IPS DF 6.9 (cell line): ENCODE measurements around the gene TXLNG.

ENCODE experiments used
- DNase-seq: peaks from one replicate; pipeline ENCODE4 v3.0.0-alpha.2; 2013; ENCODE audit warnings: low read depth, low spot score
- H3K27ac ChIP-seq: one replicate; pipeline ENCODE4 v1.5.1; 2013; ENCODE audit warnings: low read length, control low read depth
- H3K27me3 ChIP-seq: 2 replicates; pipeline ENCODE4 v1.6.1; 2013; ENCODE audit warnings: mild to moderate bottlenecking, low read length; ENCODE audit not compliant: control insufficient read depth, insufficient read depth
- H3K36me3 ChIP-seq: 2 replicates; pipeline ENCODE4 v1.6.1; 2013; ENCODE audit warnings: low read length; ENCODE audit not compliant: control insufficient read depth, insufficient read depth
- H3K4me1 ChIP-seq: 2 replicates; pipeline ENCODE4 v1.6.1; 2013; ENCODE audit warnings: low read length; ENCODE audit not compliant: control insufficient read depth, insufficient read depth
- H3K4me3 ChIP-seq: 2 replicates; pipeline ENCODE4 v1.5.1; 2013; ENCODE audit warnings: mild to moderate bottlenecking, low read length
- H3K9me3 ChIP-seq: 2 replicates; pipeline ENCODE4 v1.6.1; 2013; ENCODE audit warnings: low read length, inconsistent platforms; ENCODE audit not compliant: control insufficient read depth, insufficient read depth
- WGBS: extraction: QIAGEN DNeasy Blood & Tissue Kit; methylation state at CpG from one replicate; pipeline ENCODE4 v1.1.7; 2013; ENCODE audit warnings: mixed read lengths, missing lambda C conversion rate; ENCODE audit not compliant: insufficient read length, insufficient coverage; 5-methylcytosine and 5-hydroxymethylcytosine counted together

TXLNG gene

GRCh38 chrX:16786139-16786790 lies at the start of gene TXLNG:
Gene TXLNG, plus strand, starts transcription at chrX:16786466. Its CDS starts 22 bp downstream, at chrX:16786488.
- H3K4me1 ChIP-seq: no peaks in the 10 kb centered on the region
- H3K27ac ChIP-seq: no peak within 1 kb of the TSS
- peak within 1 kb of the TSS; percentile 88 for H3K4me3 ChIP-seq
- H3K36me3 ChIP-seq: no peaks in the 10 kb centered on the region; the same call in 1 of the 2 replicates
- DNase-seq: peak; percentile 90
- H3K27me3 ChIP-seq: no peaks in the 10 kb centered on the region
- WGBS: no CpG with 5 or more reads among the region's 59 CpGs
- H3K9me3 ChIP-seq: no peaks in the 10 kb centered on the region

DNA sequence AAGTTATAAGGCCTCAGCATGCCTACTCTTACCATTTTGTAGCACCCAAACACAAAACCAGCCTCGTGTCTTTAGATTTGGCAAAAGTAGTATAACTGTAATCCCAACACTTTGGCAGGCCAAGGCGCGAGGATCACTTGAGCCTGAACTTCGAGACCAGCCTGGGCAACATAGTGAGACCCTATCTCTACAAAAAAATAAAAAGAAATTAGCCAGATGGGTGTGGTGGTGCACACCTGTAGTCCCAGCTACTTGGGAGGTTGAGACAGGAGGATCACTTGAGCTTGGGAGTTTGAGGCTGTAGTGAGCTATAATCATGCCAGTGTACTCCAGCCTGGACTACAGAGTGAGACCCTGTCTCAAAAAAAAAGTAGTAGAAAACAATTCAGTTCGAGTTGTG lies 49.2 kb upstream of the TXLNG start:
- no peaks in the 10 kb centered on the region for H3K27me3 ChIP-seq
- H3K4me1 ChIP-seq: no peaks in the 10 kb centered on the region
- no peak overlapping the region for H3K4me3 ChIP-seq
- no CpG with 5 or more reads among the region's 5 CpGs for WGBS
- H3K27ac ChIP-seq: no peak overlapping the region
- peaks cover 3% of the 10 kb centered on the region; the same call in 1 of the 2 replicates for H3K36me3 ChIP-seq
- DNase-seq: no peak
- H3K9me3 ChIP-seq: no peaks in the 10 kb centered on the region

- Histone ChIP-seq H3K9me3 (no peaks in the 10 kb centered on the region), H3K36me3 (peaks cover 3% of the 10 kb centered on the region; the same call in 1 of the 2 replicates), H3K27ac (no peak overlapping the region), H3K4me3 (no peak overlapping the region), H3K4me1 (no peaks in the 10 kb centered on the region), H3K27me3 (no peaks in the 10 kb centered on the region)
- no peak for DNase-seq
- WGBS: no CpG with 5 or more reads among the region's 6 CpGs
Observed at GRCh38 chrX:16739574-16739973, 46.7 kb upstream of the TXLNG start.

GRCh38 chrX:16743604-16744325 lies 42.5 kb upstream of the TXLNG start:
- no peak for DNase-seq
- no peak overlapping the region for H3K27ac ChIP-seq
- no peak overlapping the region for H3K4me3 ChIP-seq
- WGBS: no CpG with 5 or more reads among the region's 12 CpGs
- no peaks in the 10 kb centered on the region for H3K27me3 ChIP-seq
- no peaks in the 10 kb centered on the region; the same call in 1 of the 2 replicates for H3K36me3 ChIP-seq
- no peaks in the 10 kb centered on the region for H3K4me1 ChIP-seq
- H3K9me3 ChIP-seq: no peaks in the 10 kb centered on the region

GRCh38 chrX:16745102-16745501 lies 41.2 kb upstream of the TXLNG start:
- no peak for DNase-seq
- Histone ChIP-seq H3K4me3 (no peak overlapping the region), H3K27ac (no peak overlapping the region), H3K36me3 (no peaks in the 10 kb centered on the region; the same call in 1 of the 2 replicates), H3K9me3 (no peaks in the 10 kb centered on the region), H3K27me3 (no peaks in the 10 kb centered on the region), H3K4me1 (no peaks in the 10 kb centered on the region)
- no CpG with 5 or more reads among the region's 5 CpGs for WGBS

- Histone ChIP-seq H3K4me3 (no peak overlapping the region), H3K27ac (no peak overlapping the region), H3K36me3 (no peaks in the 10 kb centered on the region; the same call in 1 of the 2 replicates), H3K9me3 (no peaks in the 10 kb centered on the region), H3K27me3 (no peaks in the 10 kb centered on the region), H3K4me1 (no peaks in the 10 kb centered on the region)
- DNase-seq: no peak
- no CpG with 5 or more reads among the region's 5 CpGs for WGBS
Observed at GRCh38 chrX:16745659-16746058, 40.6 kb upstream of the TXLNG start.

- no peaks in the 10 kb centered on the region for H3K9me3 ChIP-seq
- no peaks in the 10 kb centered on the region; the same call in 1 of the 2 replicates for H3K36me3 ChIP-seq
- no peak overlapping the region for H3K4me3 ChIP-seq
- WGBS: no CpG with 5 or more reads among the region's 5 CpGs
- H3K27me3 ChIP-seq: no peaks in the 10 kb centered on the region
- no peaks in the 10 kb centered on the region for H3K4me1 ChIP-seq
- no peak overlapping the region for H3K27ac ChIP-seq
- DNase-seq: no peak
Observed at GRCh38 chrX:16748425-16748824, 37.8 kb upstream of the TXLNG start.

GRCh38 chrX:16750136-16750535 lies 36.1 kb upstream of the TXLNG start:
- H3K27me3 ChIP-seq: no peaks in the 10 kb centered on the region
- H3K36me3 ChIP-seq: no peaks in the 10 kb centered on the region; the same call in 1 of the 2 replicates
- H3K27ac ChIP-seq: no peak overlapping the region
- WGBS: no CpG with 5 or more reads among the region's 7 CpGs
- H3K4me3 ChIP-seq: no peak overlapping the region
- DNase-seq: no peak
- no peaks in the 10 kb centered on the region for H3K9me3 ChIP-seq
- H3K4me1 ChIP-seq: no peaks in the 10 kb centered on the region

DNA sequence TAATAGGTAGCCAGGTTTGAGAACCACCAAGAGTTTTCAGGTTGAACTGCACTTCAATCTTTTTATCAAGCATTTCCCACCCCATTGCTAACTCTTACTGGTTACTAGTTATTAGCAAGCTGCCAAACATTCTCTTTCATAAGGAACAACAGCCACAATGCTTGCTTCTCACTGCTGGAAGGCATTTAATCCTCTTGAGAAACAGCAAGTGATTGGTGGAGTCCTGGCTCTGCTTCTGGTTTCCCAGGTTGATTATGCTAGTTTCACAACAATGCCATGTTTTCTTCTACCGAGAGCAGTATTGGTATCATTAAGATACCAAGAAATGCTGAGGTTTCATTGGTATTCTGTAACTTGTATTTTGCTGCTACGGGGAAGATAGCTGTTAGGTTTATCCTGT lies 32.2 kb upstream of the TXLNG start:
- Histone ChIP-seq H3K36me3 (no peaks in the 10 kb centered on the region; the same call in 1 of the 2 replicates), H3K27ac (no peak overlapping the region), H3K9me3 (no peaks in the 10 kb centered on the region), H3K27me3 (no peaks in the 10 kb centered on the region), H3K4me3 (no peak overlapping the region), H3K4me1 (no peaks in the 10 kb centered on the region)
- no peak for DNase-seq
- WGBS: no CpG with 5 or more reads among the region's 2 CpGs

- Histone ChIP-seq H3K36me3 (peaks cover 3% of the 10 kb centered on the region; the same call in 1 of the 2 replicates), H3K9me3 (no peaks in the 10 kb centered on the region), H3K4me3 (no peak overlapping the region), H3K27ac (no peak overlapping the region), H3K4me1 (no peaks in the 10 kb centered on the region), H3K27me3 (no peaks in the 10 kb centered on the region)
- no CpG with 5 or more reads among the region's 4 CpGs for WGBS
- no peak for DNase-seq
Observed at GRCh38 chrX:16756724-16757123, 29.5 kb upstream of the TXLNG start.
